Stimulated activated naive CD8-positive, alpha-beta T cell treated with anti-CD3 and anti-CD28 coated beads, Interleukin-15, Interleukin-2, amounts not matched to agents 100 ng/mL and 50 ng/mL, for 24 hours (primary cell): Measurements from ENCODE around the gene TBC1D22A.
"Not testable (repeated sequence)": the region's sequence is repeated elsewhere in the genome, so short reads cannot be mapped to it uniquely, and the experiment has no call there.

Experiments used
- H3K27ac Mint-ChIP-seq: one replicate; pipeline ENCODE4 v1.8.0; 2021; ENCODE audit warnings: mild to moderate bottlenecking, mixed read lengths
- H3K27me3 Mint-ChIP-seq: one replicate; pipeline ENCODE4 v1.8.0; 2021; ENCODE audit warnings: mixed read lengths
- H3K36me3 Mint-ChIP-seq: one replicate; pipeline ENCODE4 v1.8.0; 2021; ENCODE audit warnings: low read depth, mixed read lengths
- H3K4me1 Mint-ChIP-seq: one replicate; pipeline ENCODE4 v1.8.0; 2021; ENCODE audit warnings: low read depth, mixed read lengths
- H3K4me3 Mint-ChIP-seq: one replicate; pipeline ENCODE4 v1.8.0; 2021; ENCODE audit warnings: mild to moderate bottlenecking, mixed read lengths
- H3K9me3 Mint-ChIP-seq: one replicate; pipeline ENCODE4 v1.8.0; 2021; ENCODE audit warnings: mixed read lengths

The TBC1D22A gene

DNA sequence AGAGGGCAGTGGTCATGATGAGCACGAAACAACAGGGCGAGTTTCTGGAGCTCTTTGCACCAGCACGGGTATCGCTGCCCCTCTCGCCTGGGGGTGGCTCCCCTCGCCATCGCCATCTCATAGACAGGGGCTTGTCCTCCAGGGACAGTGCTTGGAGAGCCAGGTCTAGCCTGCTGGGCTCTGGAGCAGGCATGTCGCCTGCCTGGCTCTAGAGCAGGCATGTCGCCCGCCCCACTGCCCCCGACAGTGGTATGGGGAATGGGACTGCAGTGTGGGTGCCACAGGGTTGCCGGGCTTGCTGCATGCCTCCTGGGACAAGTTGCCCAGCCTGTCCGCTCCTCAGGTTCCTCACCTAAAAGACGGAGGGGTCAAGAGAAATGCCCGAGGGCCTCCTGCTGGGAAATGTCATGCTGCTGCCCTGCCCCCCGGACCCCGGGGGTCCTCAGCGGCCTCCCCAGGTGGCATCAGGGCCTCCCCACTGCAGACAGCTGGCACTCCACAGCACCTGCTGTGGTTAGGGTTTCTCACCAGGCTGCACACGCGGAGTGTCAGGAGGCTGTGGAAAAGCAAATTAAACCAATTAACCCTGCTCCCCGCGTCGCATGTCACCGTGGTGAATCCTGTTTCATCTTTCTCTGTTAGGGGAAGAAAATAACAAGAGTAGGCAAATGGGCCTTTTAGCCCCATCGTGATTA lies 403.0 kb downstream of the TBC1D22A start:
- H3K36me3 Mint-ChIP-seq, result peaks cover 15% of the 10 kb centered on the region
- H3K27me3 Mint-ChIP-seq, result no peaks in the 10 kb centered on the region
- no peak overlapping the region for H3K4me3 Mint-ChIP-seq
- H3K9me3 Mint-ChIP-seq, result no peaks in the 10 kb centered on the region
- H3K4me1 Mint-ChIP-seq, result no peaks in the 10 kb centered on the region
- no peak overlapping the region for H3K27ac Mint-ChIP-seq

DNA sequence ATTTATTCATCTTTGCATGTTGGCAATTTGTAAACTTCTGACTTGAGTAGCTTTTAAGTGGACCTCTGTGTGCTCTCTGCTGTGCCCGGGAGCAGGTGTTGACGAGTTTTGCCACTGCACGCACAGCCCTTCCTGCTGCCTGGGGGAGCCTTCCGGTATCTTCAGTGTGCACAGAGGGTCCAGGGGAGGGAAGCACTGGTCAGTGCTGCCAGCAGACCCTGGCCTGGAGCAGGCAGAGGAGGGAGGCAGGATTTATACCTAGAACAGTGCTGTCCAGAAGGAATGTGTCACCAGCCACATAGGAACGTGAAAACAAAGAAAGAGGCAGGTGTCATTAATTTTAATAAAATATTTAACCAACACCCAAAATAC lies 403.6 kb downstream of the TBC1D22A start:
- H3K9me3 Mint-ChIP-seq, result no peaks in the 10 kb centered on the region
- no peaks in the 10 kb centered on the region for H3K27me3 Mint-ChIP-seq
- H3K36me3 Mint-ChIP-seq, result peaks cover 15% of the 10 kb centered on the region
- no peak overlapping the region for H3K27ac Mint-ChIP-seq
- H3K4me1 Mint-ChIP-seq, result no peaks in the 10 kb centered on the region
- no peak overlapping the region for H3K4me3 Mint-ChIP-seq

DNA sequence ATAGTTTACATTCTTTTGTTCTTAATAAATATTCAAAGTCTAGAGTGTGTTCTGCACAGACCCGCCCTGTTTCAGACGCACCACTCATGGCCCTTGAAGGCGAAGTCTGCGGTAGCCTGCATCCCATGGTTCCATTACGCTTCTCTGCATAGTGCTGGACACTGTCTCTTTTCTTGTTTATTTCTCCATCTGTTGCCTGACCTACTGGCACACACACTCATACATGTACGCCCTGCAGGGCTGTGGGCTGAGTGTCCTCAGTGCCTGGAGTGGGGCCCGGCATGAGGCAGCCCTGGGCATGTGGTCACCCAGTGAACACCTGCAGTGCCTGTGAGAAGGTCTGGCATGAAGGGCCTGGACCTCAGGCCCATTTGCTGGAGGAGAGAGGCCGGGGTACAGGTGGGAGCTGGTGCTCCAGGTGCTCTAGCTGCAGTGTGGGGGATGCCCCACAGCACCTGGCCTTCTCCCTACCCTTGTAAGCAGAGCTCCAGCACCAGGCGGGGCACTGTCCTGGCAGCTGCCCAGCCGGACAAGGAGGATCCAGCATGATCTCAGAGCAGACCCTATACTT lies 404.1 kb downstream of the TBC1D22A start:
- no peak overlapping the region for H3K27ac Mint-ChIP-seq
- no peaks in the 10 kb centered on the region for H3K4me1 Mint-ChIP-seq
- H3K9me3 Mint-ChIP-seq, result no peaks in the 10 kb centered on the region
- no peak overlapping the region for H3K4me3 Mint-ChIP-seq
- H3K36me3 Mint-ChIP-seq, result peaks cover 15% of the 10 kb centered on the region
- H3K27me3 Mint-ChIP-seq, result no peaks in the 10 kb centered on the region

DNA sequence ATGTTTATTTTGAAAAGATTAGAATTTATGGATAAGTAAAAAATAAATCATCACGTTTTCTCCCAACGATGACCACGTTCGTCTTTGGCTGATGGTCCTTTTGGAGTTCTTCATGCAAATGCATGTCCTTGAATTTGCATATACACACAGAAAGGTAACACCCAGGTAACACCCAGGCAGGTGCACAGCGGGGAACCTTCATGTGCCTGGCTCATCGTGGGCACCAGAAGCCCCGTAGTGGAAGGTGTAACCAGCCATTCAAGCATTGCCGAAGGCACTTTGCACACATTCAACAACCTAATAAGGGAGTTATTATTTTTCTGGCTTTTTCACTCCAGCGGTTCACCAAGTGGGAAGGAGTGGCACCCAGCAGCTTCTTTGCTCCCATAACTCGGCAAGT lies 404.6 kb downstream of the TBC1D22A start:
- no peaks in the 10 kb centered on the region for H3K4me1 Mint-ChIP-seq
- peaks cover 15% of the 10 kb centered on the region for H3K36me3 Mint-ChIP-seq
- H3K9me3 Mint-ChIP-seq, result no peaks in the 10 kb centered on the region
- no peaks in the 10 kb centered on the region for H3K27me3 Mint-ChIP-seq
- no peak overlapping the region for H3K4me3 Mint-ChIP-seq
- H3K27ac Mint-ChIP-seq, result no peak overlapping the region

DNA sequence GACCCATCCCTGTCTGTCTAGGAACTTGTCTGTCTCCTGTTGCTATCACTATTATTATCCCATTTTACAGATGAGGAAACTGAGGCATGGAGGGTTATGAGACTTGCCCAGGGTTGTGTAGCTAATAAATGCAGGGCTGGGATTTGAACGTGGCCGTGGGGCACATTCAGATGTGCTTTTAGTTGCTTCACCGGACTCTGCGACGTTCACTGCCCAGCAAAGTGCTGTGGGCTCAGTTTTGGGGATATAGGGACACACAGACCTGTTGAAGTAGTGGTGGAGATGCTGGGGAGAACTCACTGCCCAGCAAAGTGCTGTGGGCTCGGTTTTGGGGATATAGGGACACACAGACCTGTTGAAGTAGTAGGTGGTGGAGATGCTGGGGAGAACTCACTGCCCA lies 405.5 kb downstream of the TBC1D22A start:
- H3K4me3 Mint-ChIP-seq, H3K27me3 Mint-ChIP-seq, H3K4me1 Mint-ChIP-seq, H3K27ac Mint-ChIP-seq, H3K9me3 Mint-ChIP-seq: not testable (repeated sequence)
- H3K36me3 Mint-ChIP-seq, result peaks cover 20% of the 10 kb centered on the region

DNA sequence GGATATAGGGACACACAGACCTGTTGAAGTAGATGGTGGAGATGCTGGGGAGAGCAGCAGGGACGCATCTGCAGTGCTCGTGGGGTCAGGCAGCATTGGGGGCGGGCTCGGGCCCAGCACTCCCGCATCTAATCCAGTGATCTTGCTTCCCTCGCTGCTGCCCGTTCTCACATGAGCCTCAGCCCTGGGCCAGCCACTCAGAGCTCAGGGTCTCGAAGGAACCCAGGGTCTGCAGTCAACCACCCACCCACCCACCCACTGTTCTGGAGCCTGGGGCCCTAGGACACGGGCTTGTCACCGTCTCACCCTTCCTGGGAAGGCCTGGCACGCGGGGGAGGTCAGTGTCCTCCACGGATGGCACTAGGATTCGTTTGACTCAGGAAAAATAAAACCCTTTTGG lies 406.0 kb downstream of the TBC1D22A start:
- H3K9me3 Mint-ChIP-seq, result no peaks in the 10 kb centered on the region
- H3K27me3 Mint-ChIP-seq, result no peaks in the 10 kb centered on the region
- H3K36me3 Mint-ChIP-seq, result peaks cover 20% of the 10 kb centered on the region
- H3K4me1 Mint-ChIP-seq, result no peaks in the 10 kb centered on the region
- no peak overlapping the region for H3K4me3 Mint-ChIP-seq
- no peak overlapping the region for H3K27ac Mint-ChIP-seq

DNA sequence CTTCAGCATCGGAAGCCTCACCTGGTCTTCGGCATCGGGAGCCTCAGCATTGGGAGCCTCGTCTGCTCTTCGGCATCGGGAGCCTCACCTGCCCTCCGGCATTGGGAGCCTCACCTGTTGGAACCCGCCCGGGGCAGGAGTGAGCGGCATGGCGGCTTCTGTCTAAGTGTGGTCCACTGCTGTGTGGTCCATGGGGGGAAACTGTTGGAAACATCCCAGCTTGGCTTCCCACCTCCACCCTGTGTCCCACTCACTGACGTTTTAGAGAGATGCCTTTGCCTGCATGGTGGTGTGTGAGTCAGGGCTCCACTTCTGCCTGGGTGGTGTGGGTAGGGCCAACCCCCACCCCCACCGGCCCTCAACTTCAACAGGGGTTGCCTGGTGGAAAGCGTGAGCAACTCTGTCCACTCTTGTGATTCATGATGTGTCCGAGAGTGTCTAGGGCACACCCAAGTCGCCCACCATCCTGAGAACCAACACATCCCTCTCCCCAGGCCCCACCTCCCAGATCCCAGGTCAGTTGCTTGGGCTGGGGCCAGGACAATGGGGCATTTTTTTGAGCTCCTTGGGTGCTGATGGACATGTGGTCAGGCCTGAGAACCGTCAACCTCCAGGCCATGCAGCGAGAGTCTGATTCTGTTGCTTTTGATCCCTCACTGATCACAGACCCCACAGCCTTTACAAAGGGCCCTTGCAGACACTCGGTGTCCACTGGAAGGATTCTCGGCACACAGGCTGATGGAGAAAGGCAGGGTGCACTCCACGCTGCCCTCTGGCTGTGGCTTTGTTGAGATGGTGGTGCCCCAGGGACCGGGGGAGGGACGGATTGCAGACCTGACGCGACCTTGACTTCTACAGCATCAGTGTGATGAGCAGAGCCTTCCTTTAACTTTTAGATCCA lies 406.7 kb downstream of the TBC1D22A start:
- Mint-ChIP-seq H3K36me3 (peaks cover 25% of the 10 kb centered on the region), H3K4me3 (no peak overlapping the region), H3K27me3 (no peaks in the 10 kb centered on the region), H3K9me3 (no peaks in the 10 kb centered on the region), H3K27ac (no peak overlapping the region), H3K4me1 (no peaks in the 10 kb centered on the region)

DNA sequence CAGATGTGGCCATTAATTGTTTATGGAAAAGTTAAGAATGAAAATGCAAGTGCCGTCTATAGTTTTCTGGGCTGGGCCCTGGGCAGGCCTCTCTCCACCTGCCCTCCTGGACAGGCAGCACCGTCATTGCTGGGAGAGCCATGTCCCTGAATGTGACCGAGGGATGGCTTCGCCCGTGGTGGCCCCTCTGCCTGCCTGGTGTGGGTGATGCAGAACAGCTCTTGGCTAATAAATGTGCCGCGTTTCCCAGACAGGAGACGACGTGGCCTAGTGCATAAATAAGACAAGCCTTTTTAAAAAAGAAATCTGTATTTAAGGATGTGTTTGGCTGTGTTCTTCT lies 407.3 kb downstream of the TBC1D22A start:
- Mint-ChIP-seq H3K27ac (no peak overlapping the region), H3K36me3 (peaks cover 28% of the 10 kb centered on the region), H3K9me3 (no peaks in the 10 kb centered on the region), H3K27me3 (no peaks in the 10 kb centered on the region), H3K4me3 (no peak overlapping the region), H3K4me1 (no peaks in the 10 kb centered on the region)

DNA sequence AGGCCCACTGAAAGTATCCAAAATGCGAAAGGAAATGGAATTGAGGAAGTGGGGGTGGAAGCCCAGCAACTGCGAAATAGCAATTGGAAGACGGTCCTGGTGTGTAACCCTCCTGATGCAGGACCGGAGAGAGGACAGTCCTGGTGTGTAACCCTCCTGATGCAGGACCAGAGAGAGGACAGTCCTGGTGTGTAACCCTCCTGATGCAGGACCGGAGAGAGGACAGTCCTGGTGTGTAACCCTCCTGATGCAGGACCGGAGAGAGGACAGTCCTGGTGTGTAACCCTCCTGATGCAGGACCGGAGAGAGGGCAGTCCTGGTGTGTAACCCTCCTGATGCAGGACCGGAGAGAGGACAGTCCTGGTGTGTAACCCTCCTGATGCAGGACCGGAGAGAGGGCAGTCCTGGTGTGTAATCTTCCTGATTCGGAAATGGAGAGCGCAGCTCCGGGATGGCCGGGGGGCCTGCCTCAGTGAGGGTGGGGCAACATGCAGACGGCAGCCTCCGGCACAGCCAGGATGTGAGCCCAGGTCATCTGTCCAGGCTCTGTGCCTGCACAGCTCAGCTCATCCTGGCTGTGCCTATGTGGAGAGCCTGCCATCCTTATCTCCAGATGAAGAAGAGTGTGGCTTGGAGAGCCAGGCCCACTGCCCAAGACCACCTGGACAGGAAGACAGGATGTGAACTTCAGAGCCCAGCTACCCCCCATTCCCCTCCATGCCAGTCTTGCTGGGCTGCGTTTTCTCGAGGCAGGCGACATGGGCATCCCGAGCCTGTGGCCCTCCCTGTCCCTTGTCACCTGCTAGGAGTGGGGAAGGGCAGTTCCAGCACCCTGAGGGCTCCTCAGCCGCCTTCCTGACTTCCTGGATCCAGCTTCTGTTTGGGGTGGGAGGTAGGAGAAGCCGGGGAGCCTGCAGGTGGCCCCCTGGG lies 408.3 kb downstream of the TBC1D22A start:
- not testable (repeated sequence) for H3K27me3 Mint-ChIP-seq, H3K4me1 Mint-ChIP-seq, H3K9me3 Mint-ChIP-seq, H3K27ac Mint-ChIP-seq, H3K4me3 Mint-ChIP-seq
- H3K36me3 Mint-ChIP-seq, result peaks cover 36% of the 10 kb centered on the region

DNA sequence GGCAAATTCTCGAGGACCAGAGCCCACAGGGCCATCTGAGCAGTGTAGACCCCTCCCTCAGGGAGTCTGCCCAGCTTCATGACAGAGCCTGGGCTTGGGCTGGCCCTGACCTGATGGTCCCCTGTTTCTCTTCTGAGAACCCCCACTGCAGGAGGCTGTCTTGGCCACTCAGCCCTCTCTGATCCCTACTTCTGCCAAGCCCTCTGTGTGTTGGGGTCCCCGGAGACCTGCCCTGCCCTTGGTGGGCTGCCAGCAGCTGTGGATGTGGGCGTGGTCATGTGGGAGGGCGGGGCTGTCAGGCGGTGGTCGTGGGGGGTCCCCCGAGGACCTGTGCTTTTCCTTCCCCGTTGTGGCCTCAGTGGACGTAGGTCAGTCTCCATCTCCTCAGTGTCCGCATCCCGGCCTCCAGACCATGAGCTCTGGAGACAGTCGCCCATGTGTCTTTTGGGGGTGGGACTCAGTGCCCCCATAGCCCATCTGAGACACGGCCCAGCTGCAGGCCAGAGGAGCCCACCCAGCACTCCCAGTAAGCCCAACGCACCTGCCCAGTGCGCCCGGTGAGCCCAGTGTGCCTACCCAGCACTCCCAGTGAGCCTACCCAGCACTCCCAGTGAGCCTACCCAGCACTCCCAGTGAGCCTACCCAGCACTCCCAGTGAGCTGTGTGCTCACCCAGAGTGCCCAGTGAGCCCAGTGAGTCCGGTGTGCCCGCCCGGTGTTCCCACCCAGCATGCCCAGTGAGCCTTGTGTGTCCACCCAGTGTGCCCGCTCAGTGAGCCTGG lies 409.2 kb downstream of the TBC1D22A start:
- no peaks in the 10 kb centered on the region for H3K27me3 Mint-ChIP-seq
- H3K9me3 Mint-ChIP-seq, result no peaks in the 10 kb centered on the region
- no peak overlapping the region for H3K4me3 Mint-ChIP-seq
- H3K4me1 Mint-ChIP-seq, result no peaks in the 10 kb centered on the region
- H3K27ac Mint-ChIP-seq, result no peak overlapping the region
- peaks cover 38% of the 10 kb centered on the region for H3K36me3 Mint-ChIP-seq

DNA sequence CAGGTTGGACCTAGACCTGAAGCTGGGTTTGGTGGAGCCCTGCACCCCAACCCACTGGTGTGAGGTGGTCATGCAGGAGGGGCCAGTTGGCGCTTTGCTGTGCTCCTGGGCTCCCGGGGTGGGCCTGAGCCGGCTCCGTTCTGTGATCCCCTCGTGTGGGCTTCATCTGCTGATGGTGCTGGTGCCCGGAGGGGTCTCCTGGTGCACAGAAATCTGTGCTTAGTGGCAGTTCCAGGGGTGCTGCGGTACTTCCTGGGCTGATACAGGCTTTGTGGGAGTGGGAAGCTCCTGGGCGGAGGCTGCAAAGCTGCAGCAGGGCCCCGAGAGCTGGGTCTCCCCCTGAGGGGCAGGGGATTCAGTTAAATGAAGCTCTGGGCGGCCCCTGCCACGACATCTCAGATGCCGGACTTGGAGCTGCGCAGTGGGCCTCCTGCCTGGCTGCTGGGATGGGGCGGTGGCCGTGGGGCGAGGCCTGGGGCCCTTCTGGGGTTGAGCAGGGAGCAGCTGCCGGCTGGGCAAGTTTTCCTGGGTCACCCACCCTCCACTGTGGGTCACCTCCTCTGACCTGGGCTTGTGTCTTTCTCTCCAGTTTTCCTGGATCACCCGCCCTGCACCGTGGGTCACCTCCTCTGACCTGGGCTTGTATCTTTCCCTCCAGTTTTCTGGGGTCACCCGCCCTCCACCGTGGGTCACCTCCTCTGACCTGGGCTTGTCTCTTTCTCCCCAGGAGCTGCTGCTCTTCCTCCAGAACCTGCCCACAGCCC lies 410.5 kb downstream of the TBC1D22A start:
- Mint-ChIP-seq H3K36me3 (peaks cover 37% of the 10 kb centered on the region), H3K27ac (no peak overlapping the region), H3K9me3 (no peaks in the 10 kb centered on the region)

DNA sequence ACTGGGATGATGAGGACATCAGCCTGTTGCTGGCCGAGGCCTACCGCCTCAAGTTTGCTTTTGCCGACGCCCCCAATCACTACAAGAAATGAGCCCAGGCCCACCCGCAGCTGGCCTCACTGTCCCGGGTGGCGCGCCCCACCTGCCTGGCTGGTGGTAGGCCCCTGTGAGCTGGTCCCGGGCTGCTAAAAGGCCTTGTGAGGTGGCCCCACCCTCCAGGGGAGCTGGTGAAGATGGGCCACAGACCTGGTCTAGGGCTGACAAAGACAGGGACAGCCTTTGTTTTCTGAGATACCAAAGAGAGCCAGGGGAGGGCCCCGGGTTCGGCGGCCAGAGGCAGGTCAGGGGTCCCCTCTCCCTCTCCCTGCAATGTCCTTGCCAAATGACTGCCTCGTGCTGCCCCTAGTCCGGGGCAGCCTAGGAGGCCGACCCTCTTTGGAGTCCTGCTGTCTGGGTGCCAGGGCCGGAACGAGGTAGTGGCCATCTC lies 411.1 kb downstream of the TBC1D22A start:
- Mint-ChIP-seq H3K9me3 (no peaks in the 10 kb centered on the region), H3K4me1 (no peaks in the 10 kb centered on the region), H3K4me3 (no peak overlapping the region), H3K27ac (no peak overlapping the region), H3K27me3 (no peaks in the 10 kb centered on the region), H3K36me3 (peaks cover 41% of the 10 kb centered on the region)

More for the DNA sequence above, 410.5 kb downstream of the TBC1D22A start:
- H3K4me1 Mint-ChIP-seq, result no peaks in the 10 kb centered on the region
- no peaks in the 10 kb centered on the region for H3K27me3 Mint-ChIP-seq
- H3K4me3 Mint-ChIP-seq, result no peak overlapping the region

DNA sequence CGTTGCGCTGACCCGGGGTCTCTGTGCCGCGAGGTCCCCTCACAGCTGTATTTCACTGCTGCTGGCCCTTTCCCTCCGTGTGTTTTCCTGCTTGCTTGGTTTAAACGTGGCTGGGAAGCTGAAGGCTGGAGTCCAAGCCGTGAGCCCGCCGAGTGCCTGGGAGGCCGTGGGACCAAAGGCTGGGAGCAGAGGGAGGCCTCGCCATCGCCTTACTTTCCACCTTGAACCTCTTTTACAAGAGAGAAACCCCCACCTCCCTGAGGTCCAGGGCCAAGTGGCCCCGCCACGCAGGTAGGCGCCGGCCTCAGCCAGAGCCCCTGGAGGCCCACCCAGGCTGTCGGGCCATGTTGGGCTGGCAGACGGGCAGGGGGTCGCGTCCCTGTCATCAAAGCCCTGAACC lies 411.6 kb downstream of the TBC1D22A start:
- Mint-ChIP-seq H3K36me3 (peaks cover 41% of the 10 kb centered on the region), H3K27me3 (no peaks in the 10 kb centered on the region), H3K27ac (no peak overlapping the region), H3K9me3 (no peaks in the 10 kb centered on the region), H3K4me3 (no peak overlapping the region), H3K4me1 (no peaks in the 10 kb centered on the region)
